ENCODE results near the gene PP2D1. TPM values are rescaled to one million over a fixed set of nuclear protein-coding genes. Genes with fewer than 3 reads are reported as not detected.

Gene PP2D1
- total and polyA plus RNA-seq, 2 of the 8 experiments (the other 6 are each of a cell fraction or from before 2014, with no cell fraction given), result not detected

GRCh38 chr3:20056725-20057611 lies 44.9 kb upstream of the PP2D1 start (continued):
- TF ChIP-seq SRF (IDR thresholded peaks at IDR 0.05; ENCODE audit: low read depth, low read length), result no peak
- TF ChIP-seq ZNF274 (IDR thresholded peaks at IDR 0.05; ENCODE audit: borderline replicate concordance, extremely low read depth, low read length), result no peak
- no peak for TF ChIP-seq CHD1 (IDR thresholded peaks at IDR 0.05; ENCODE audit: low read depth, low read length)
- TF ChIP-seq HDAC6 (IDR thresholded peaks at IDR 0.05; ENCODE audit: low read depth, low read length), result no peak
- no peak for TF ChIP-seq SP2 (IDR thresholded peaks at IDR 0.05; ENCODE audit: low read length)
- TF ChIP-seq E2F6 (IDR thresholded peaks at IDR 0.05), result no peak

All from H1 (cell line).